ENCODE data around the gene MTHFSD.

DNA sequence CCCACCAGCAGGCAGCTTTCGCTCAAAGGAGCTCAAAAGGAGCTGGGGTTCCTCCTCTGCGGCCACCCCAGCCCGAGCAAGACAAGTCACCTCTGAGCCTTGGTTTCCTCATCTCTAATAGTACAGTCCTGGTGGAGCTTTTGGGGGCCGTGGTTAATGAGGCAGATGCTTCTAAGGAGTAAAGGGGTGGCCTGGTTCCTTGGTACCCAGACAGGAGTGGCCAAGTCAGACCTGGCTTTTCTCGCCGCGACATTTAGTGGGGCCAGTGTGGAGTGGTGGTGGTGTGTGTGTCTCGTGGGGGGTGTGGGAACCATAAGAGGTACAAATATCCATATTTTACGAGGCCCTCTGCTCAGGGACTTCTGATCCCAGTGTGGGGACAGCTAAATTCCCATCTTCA lies 38.0 kb downstream of the MTHFSD start:
- TF ChIP-seq, protein P1, sequence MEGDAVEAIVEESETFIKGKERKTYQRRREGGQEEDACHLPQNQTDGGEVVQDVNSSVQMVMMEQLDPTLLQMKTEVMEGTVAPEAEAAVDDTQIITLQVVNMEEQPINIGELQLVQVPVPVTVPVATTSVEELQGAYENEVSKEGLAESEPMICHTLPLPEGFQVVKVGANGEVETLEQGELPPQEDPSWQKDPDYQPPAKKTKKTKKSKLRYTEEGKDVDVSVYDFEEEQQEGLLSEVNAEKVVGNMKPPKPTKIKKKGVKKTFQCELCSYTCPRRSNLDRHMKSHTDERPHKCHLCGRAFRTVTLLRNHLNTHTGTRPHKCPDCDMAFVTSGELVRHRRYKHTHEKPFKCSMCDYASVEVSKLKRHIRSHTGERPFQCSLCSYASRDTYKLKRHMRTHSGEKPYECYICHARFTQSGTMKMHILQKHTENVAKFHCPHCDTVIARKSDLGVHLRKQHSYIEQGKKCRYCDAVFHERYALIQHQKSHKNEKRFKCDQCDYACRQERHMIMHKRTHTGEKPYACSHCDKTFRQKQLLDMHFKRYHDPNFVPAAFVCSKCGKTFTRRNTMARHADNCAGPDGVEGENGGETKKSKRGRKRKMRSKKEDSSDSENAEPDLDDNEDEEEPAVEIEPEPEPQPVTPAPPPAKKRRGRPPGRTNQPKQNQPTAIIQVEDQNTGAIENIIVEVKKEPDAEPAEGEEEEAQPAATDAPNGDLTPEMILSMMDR (IDR thresholded peaks at IDR 0.05; ENCODE audit: poor library complexity, severe bottlenecking), result no peak
- no peak for TF ChIP-seq EZH2 (IDR thresholded peaks at IDR 0.05; ENCODE audit: borderline replicate concordance, insufficient read depth, low read length, poor library complexity, severe bottlenecking)
